ENCODE results near the gene SGMS1.
"Not testable (repeated sequence)": the region's sequence is repeated elsewhere in the genome, so short reads cannot be mapped to it uniquely, and the experiment has no call there.

The SGMS1 gene

DNA sequence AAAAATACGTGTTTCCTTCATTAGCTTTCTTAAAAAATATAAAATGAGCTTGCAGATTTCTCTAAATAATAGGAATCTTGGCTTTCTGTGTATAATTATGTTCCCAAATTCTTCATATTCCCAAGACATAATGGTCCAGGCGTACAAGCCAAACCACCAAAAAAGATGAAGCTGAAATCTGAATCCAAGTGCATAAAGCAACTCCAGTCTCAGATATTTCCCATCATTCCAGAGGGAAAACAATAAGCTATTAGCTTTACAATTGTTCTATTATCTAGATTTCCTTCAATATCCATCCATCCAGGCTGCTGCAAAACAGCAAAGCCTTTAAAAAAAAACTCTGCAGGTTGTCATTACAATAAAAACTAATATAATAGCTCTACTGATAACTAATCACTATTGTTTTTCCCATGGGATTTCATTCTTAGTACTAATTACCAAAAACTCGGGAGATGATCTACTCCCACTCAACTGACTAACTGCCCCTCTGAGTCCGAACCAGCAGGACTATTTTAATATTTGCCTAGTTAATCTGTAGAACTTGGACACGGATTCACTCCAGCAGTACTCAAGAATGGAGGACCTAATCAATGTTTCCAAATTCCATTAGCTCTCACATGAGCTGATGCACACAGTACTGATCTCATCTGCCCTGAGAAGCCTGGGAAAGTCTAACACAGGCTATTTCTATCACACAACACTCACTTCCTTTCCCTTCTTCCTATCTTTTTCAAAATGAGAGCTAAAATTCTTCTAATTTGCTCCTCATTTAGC lies 263.5 kb downstream of the SGMS1 start:
- no peak for DNase-seq

DNA sequence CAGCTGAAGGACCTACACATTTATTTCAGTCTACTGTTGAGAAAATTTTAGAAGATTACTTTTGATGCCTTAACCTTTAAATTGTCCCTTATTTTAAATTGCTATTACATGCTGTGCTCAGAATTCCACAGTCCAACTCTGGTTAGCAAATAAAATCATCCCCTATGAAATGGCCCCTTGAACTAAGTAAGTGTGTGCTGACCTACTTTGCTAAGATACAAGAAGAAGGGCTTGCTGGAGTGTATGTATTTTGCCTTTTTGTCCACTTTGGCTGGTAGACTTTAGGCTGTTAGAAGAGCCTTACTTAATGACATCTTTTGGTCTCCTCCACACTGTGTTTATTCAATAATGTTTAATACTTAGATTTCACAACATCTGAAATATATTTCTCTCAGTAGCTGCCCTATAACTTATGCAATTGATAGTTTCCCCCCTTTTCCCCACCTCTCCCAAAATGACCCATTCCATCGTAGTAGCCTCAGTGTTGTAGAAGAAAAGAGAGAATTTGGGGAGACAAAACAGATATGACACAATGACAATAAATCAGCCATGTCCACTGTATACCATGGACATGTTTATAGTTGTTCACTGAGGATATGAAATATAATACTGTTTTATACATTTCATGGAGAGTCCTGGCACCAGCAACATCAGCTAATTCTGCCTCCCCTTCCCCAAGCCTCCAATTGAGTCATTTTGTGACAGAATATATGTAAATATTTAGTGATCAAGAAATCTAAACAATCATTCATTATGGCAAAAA lies 264.6 kb downstream of the SGMS1 start:
- DNase-seq, result no peak

DNA sequence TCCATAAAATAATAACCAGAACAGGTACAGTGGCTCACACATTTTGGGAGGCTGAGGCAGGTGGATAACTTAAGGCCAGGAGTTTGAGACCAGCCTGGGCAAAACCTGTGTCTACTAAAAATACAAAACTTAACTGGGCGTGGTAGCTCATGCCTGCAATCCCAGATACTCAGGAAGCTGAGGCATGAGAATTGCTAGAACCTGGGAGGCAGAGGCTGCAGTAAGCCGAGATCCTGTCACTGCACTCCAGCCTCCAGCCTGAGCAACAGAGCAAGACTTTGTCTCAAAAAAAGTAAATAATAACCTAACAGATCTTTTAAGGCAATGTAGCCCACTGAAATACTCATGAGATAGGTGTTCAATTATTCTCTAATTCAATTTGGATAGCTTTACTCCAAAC lies 265.3 kb downstream of the SGMS1 start:
- no peak for DNase-seq

- DNase-seq, result not testable (repeated sequence)
Measured at GRCh38 chr10:50356481-50356832, 267.3 kb downstream of the SGMS1 start.

GRCh38 chr10:50355693-50356480 lies 267.9 kb downstream of the SGMS1 start:
- DNase-seq, result not testable (repeated sequence)

- no peak for DNase-seq
Measured at GRCh38 chr10:50351483-50352146, 272.1 kb downstream of the SGMS1 start.

DNA sequence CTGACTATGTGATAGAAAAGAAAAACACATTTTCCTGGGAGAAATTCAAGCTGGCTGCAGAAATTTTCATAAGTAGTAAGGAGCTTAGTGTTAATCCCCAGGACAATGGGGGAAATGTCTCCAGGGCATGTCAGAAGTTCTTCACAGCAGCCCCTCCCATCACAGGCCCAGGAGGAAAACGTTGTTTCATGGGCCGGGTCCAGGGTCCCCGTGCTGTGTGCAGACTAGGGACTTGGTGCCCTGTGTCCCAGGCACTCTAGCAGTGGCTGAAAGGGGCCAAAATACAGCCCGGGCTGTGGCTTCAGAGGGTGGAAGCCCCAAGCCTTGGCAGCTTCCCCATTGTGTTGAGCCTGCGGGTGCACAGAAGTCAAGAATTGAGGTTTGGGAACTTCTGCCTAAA lies 273.4 kb downstream of the SGMS1 start:
- DNase-seq, result no peak

DNA sequence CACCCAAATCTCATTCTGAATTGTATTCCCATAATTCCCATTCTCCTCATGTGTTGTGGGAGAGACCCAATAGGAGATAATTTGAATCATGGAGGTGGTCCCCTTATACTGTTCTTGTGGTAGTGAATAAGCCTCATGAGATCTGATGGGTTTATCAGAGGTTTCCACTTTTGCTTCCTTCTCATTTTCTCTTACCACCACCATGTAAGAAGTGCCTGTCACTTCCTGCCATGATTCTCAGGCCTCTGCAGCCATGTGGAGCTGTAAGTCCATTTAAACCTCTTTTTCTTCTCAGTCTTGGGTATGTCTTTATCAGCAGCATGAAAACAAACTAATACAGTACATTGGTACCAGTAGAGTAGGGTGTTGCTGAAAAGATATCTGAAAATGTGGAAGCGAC lies 274.2 kb downstream of the SGMS1 start:
- DNase-seq, result no peak

- DNase-seq, result no peak
Measured at GRCh38 chr10:50347394-50347802, 276.4 kb downstream of the SGMS1 start.

GRCh38 chr10:50346942-50347341 lies 276.8 kb downstream of the SGMS1 start:
- DNase-seq, result no peak

DNA sequence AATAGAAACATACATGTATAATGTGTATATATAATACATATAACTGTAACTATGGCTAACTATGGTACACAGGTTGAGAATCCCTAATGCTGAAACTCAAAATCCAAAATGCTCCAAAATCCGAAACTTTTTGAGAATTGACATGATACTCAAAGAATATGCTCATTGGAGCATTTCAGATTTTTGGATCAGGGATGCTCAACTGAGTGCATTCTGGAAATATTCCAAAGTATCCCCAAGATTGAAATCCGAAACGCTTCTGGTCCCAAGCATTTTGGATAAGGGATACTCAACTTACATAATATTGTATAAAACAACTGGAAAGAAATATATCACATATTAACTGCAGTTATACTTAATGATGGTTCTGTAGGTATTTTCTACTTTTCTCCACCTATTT lies 278.2 kb downstream of the SGMS1 start:
- no peak for DNase-seq

DNA sequence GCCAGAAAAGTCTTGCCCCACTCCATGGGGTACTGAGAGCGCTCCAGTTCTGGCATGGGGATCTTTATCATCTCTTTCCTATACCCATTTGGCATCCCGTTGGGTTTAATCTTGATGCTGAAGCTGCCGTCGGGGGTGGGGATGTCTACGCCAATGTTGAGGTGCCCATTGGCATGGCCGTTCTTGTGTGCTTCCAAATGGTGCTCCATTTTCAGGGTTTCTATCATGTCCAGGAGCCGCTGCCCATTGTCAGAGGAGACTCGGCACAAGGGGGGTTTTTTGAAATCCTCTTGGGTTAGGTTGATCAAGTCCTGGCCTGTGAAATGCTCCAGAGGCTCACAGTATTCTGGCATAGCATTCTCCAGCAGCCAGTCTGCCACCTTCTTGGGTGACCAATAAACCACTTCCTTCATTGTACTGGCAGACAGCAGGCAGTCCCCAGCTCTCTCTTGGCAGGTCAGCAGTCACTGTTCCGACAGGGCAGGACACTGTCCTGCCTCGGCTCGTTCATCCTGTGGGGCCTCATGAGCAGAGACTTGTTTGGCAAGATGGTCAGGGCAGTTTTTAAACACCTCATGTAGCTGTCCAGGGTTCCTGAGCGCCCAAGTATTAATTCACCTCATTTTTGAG lies 279.9 kb downstream of the SGMS1 start:
- no peak for DNase-seq

DNA sequence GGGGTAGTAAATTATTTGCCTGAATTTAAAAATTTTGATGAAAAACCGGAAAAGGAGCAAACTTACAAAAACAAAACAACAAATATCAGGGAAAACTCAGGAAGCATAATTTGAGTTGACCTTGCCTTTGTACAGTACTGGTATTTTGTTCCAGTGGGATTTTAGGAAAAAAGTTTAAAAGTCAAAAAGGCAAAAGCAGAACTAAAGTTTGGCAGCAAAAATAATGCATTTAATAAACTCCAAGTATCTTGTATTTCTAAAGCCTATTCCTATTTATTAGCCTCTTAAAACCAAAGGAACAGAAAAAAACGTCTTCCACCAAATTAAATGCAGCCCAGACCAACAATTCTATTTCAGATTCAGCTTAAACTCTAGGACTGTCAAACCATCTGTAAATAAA lies 281.8 kb downstream of the SGMS1 start:
- no peak for DNase-seq

- no peak for DNase-seq
Measured at GRCh38 chr10:50336140-50336539, 287.6 kb downstream of the SGMS1 start.

DNA sequence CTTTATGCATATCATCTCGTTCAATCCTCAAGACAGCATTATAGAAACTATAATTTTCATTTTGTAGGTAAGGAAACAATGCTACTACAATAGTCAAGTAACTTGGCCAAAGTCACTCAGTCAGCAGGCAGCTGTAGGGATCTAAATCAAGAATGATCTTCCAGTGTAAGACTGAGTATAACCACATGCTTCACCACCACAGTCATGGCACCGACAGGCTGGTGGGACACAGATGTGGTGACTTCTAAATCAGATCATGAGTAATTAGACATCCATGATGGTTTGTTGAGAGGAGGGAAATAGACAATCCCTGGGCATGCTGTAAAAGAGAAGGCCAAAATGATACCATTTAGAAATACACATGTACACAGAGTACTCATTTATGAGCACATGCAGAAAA lies 288.4 kb downstream of the SGMS1 start:
- DNase-seq, result no peak

GRCh38 chr10:50334273-50334672 lies 289.5 kb downstream of the SGMS1 start:
- no peak for DNase-seq

GRCh38 chr10:50333872-50334271 lies 289.9 kb downstream of the SGMS1 start:
- no peak for DNase-seq

GRCh38 chr10:50332108-50332842 lies 291.5 kb downstream of the SGMS1 start:
- no peak for DNase-seq

- DNase-seq, result no peak
Measured at GRCh38 chr10:50331486-50331885, 292.3 kb downstream of the SGMS1 start.

GRCh38 chr10:50326757-50327701 lies 296.7 kb downstream of the SGMS1 start:
- no peak for DNase-seq

DNA sequence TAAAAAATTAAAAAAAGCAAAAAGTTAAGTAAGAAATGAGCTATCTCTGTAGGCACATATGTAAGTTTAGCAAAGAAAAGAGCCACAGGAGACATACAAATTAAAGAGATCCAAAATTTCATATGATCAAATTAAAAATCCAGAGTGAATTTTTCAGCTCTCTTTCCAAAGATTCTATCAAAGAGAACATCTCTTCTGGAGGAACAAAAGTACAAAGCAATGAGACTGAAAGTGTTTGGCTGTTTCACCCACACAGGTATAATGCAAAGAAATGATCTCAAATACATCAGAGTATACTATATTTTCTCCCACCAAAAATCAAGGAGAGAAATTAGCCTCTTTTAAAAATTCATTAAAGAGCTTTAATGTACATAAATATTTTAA lies 297.6 kb downstream of the SGMS1 start:
- no peak for DNase-seq
